HG02938 (cell line): ENCODE measurements around the gene RAB26.
"Not testable (repeated sequence)": the region's sequence is repeated elsewhere in the genome, so short reads cannot be mapped to it uniquely, and the experiment has no call there.

Experiments
- ATAC-seq: cut with Tn5 transposase; IDR thresholded peaks from one replicate; pipeline ENCODE4 v1.9.1; 2021; ENCODE audit warnings: mild to moderate bottlenecking, moderate library complexity; ENCODE audit not compliant: unreplicated experiment

RAB26 gene

GRCh38 chr16:2147981-2148671 is at the start of gene RAB26:
Gene RAB26 (plus strand): TSS chr16:2148625. CDS start chr16:2148784, 159 bp downstream.
- no peak for ATAC-seq

GRCh38 chr16:2101581-2101980 is 46.8 kb upstream of the RAB26 start:
- ATAC-seq: not testable (repeated sequence)

- ATAC-seq: no peak
Measured at GRCh38 chr16:2102471-2102870, 46.0 kb upstream of the RAB26 start.

GRCh38 chr16:2104464-2104863 is 44.0 kb upstream of the RAB26 start:
- not testable (repeated sequence) for ATAC-seq

- not testable (repeated sequence) for ATAC-seq
Measured at GRCh38 chr16:2105291-2105690, 43.1 kb upstream of the RAB26 start.

- not testable (repeated sequence) for ATAC-seq
Measured at GRCh38 chr16:2105769-2106168, 42.7 kb upstream of the RAB26 start.

- not testable (repeated sequence) for ATAC-seq
Measured at GRCh38 chr16:2106211-2106610, 42.2 kb upstream of the RAB26 start.

GRCh38 chr16:2107121-2107790 is 41.2 kb upstream of the RAB26 start:
- not testable (repeated sequence) for ATAC-seq

GRCh38 chr16:2107791-2108125 is 40.7 kb upstream of the RAB26 start:
- ATAC-seq: not testable (repeated sequence)

- not testable (repeated sequence) for ATAC-seq
Measured at GRCh38 chr16:2108446-2109270, 39.8 kb upstream of the RAB26 start.

GRCh38 chr16:2109271-2109580 is 39.2 kb upstream of the RAB26 start:
- ATAC-seq: not testable (repeated sequence)

GRCh38 chr16:2109872-2110271 is 38.6 kb upstream of the RAB26 start:
- not testable (repeated sequence) for ATAC-seq

- ATAC-seq: not testable (repeated sequence)
Measured at GRCh38 chr16:2110332-2111008, 38.0 kb upstream of the RAB26 start.

GRCh38 chr16:2111009-2111353 is 37.4 kb upstream of the RAB26 start:
- ATAC-seq: not testable (repeated sequence)

- not testable (repeated sequence) for ATAC-seq
Measured at GRCh38 chr16:2111412-2112335, 36.8 kb upstream of the RAB26 start.

- ATAC-seq: not testable (repeated sequence)
Measured at GRCh38 chr16:2112539-2113106, 35.8 kb upstream of the RAB26 start.

GRCh38 chr16:2114225-2114624 is 34.2 kb upstream of the RAB26 start:
- ATAC-seq: not testable (repeated sequence)

GRCh38 chr16:2114885-2115590 is 33.4 kb upstream of the RAB26 start:
- ATAC-seq: not testable (repeated sequence)

- no peak for ATAC-seq
Measured at GRCh38 chr16:2115591-2115973, 32.8 kb upstream of the RAB26 start.
